IMR-90 (cell line): ENCODE results near the gene LRTM1. TPM values are rescaled to one million over a fixed set of nuclear protein-coding genes. Genes with fewer than 3 reads are reported as not detected.

Experiments
- ATAC-seq: fragments of 200-7000 bp; cut with Tn5 transposase; 2 replicates; pipeline ENCODE4 v1.9.1; 2020; ENCODE audit warnings: low read depth, mild to moderate bottlenecking, moderate library complexity
- BruUV-seq: library from RNA; stranded (reverse); fragments of 400-500 nt; replicated peaks from 2 replicates; lab custom pipeline; 2021; lab: Mats Ljungman, UMichigan
- CTCF ChIA-PET: fragments of 300-600 bp; formaldehyde crosslinking; extraction: SDS; loops from one replicate; lab custom pipeline; 2021; ENCODE audit warnings: antibody characterized with exemption; lab: Yijun Ruan, JAX
- POLR2A ChIA-PET: fragments of 300-600 bp; sonication (Branson Sonifier 250); formaldehyde crosslinking; loops from one replicate; lab custom pipeline; 2022; ENCODE audit warnings: antibody characterized with exemption; ENCODE audit not compliant: unreplicated experiment; lab: Charles Lee
- DNase-seq: peaks from one replicate; pipeline ENCODE4 v3.0.0; 2013
- H2AFZ ChIP-seq: replicated peaks from 2 replicates; pipeline ENCODE3; 2013; ENCODE audit warnings: low read length, mild to moderate bottlenecking; ENCODE audit not compliant: poor library complexity
- H2AK5ac ChIP-seq: 2 replicates; pipeline ENCODE4 v1.6.1; 2013; ENCODE audit warnings: low read depth, low read length, inconsistent platforms
- H2AK9ac ChIP-seq: replicated peaks from 2 replicates; pipeline ENCODE3; 2013; ENCODE audit warnings: mild to moderate bottlenecking, low read depth, low read length, moderate library complexity; ENCODE audit not compliant: poor library complexity
- H2BK120ac ChIP-seq: 2 replicates; pipeline ENCODE4 v1.6.1; 2013; ENCODE audit warnings: low read depth, low read length, inconsistent platforms
- H2BK15ac ChIP-seq: 3 replicates; pipeline ENCODE4 v1.6.1; 2013; ENCODE audit warnings: low read depth, low read length, inconsistent platforms
- H2BK20ac ChIP-seq: 2 replicates; pipeline ENCODE4 v1.6.1; 2013; ENCODE audit warnings: low read depth, mild to moderate bottlenecking, inconsistent platforms, low read length, moderate library complexity
- H2BK5ac ChIP-seq: 2 replicates; pipeline ENCODE4 v1.6.1; 2013; ENCODE audit warnings: mild to moderate bottlenecking, low read depth, low read length, inconsistent platforms; ENCODE audit not compliant: poor library complexity, severe bottlenecking
- H3K14ac ChIP-seq: replicated peaks from 2 replicates; pipeline ENCODE4 v1.6.1; 2013; ENCODE audit warnings: low read depth, low read length, inconsistent platforms
- H3K18ac ChIP-seq: 2 replicates; pipeline ENCODE4 v1.6.1; 2013; ENCODE audit warnings: low read depth, low read length, control low read depth
- H3K23ac ChIP-seq: 2 replicates; pipeline ENCODE4 v1.6.1; 2013; ENCODE audit warnings: low read depth, low read length, inconsistent platforms
- H3K27ac ChIP-seq: 2 replicates; pipeline ENCODE4 v1.5.1; 2013; ENCODE audit warnings: mild to moderate bottlenecking, control low read depth, low read length; ENCODE audit not compliant: insufficient read depth
- H3K27me3 ChIP-seq: 2 replicates; pipeline ENCODE4 v1.6.1; 2013; ENCODE audit warnings: low read length; ENCODE audit not compliant: control insufficient read depth, insufficient read depth
- H3K36me3 ChIP-seq: 2 replicates; pipeline ENCODE4 v1.6.1; 2013; ENCODE audit warnings: low read length, mixed read lengths; ENCODE audit not compliant: control insufficient read depth, insufficient read depth
- H3K4ac ChIP-seq: 2 replicates; pipeline ENCODE4 v1.6.1; 2013; ENCODE audit warnings: low read depth, low read length, inconsistent platforms
- H3K4me1 ChIP-seq: 2 replicates; pipeline ENCODE4 v1.6.1; 2013; ENCODE audit warnings: low read length, mixed read lengths; ENCODE audit not compliant: control insufficient read depth, insufficient read depth
- H3K4me2 ChIP-seq: 2 replicates; pipeline ENCODE4 v1.6.1; 2013; ENCODE audit warnings: low read depth, mild to moderate bottlenecking, control low read depth, low read length, moderate library complexity
- H3K4me3 ChIP-seq: 2 replicates; pipeline ENCODE4 v1.5.1; 2013; ENCODE audit warnings: low read depth, mild to moderate bottlenecking, control low read depth, low read length, moderate library complexity; ENCODE audit not compliant: insufficient read depth
- H3K56ac ChIP-seq: 2 replicates; pipeline ENCODE4 v1.6.1; 2013; ENCODE audit warnings: low read length, inconsistent platforms; ENCODE audit not compliant: insufficient read depth; ENCODE audit errors: extremely low read depth
- H3K79me1 ChIP-seq, 2 experiments: 2 replicates each; pipeline ENCODE4 v1.6.1; 2013; ENCODE audit warnings: low read length in 2 of 2, inconsistent platforms in 1 of 2, low read depth in 1 of 2
- H3K9ac ChIP-seq: 2 replicates; pipeline ENCODE4 v1.6.1; 2013; ENCODE audit warnings: low read depth, low read length, control low read depth
- H3K9me1 ChIP-seq: 2 replicates; pipeline ENCODE4 v1.6.1; 2013; ENCODE audit warnings: low read length, inconsistent platforms; ENCODE audit not compliant: insufficient read depth
- H3K9me3 ChIP-seq: 2 replicates; pipeline ENCODE4 v1.6.1; 2013; ENCODE audit warnings: low read length; ENCODE audit not compliant: control insufficient read depth, insufficient read depth
- H4K20me1 ChIP-seq: 2 replicates; pipeline ENCODE4 v1.6.1; 2013; ENCODE audit warnings: low read length, inconsistent platforms; ENCODE audit not compliant: insufficient read depth
- H4K5ac ChIP-seq: 2 replicates; pipeline ENCODE4 v1.6.1; 2013; ENCODE audit warnings: mild to moderate bottlenecking, low read depth, low read length, control low read depth
- H4K8ac ChIP-seq, 2 experiments: 2 replicates each; pipeline ENCODE4 v1.6.1; 2013; ENCODE audit warnings: low read depth in 2 of 2, low read length in 2 of 2, control low read depth in 1 of 2, inconsistent platforms in 1 of 2
- H4K91ac ChIP-seq: 2 replicates; pipeline ENCODE4 v1.6.1; 2013; ENCODE audit warnings: low read depth, low read length, inconsistent platforms; ENCODE audit not compliant: insufficient read depth
- BHLHE40 ChIP-seq: fragments of 150-350 bp; IDR thresholded peaks from 2 replicates; pipeline ENCODE4 v1.6.1; 2016; ENCODE audit warnings: mild to moderate bottlenecking, low read depth, low read length
- MAFK ChIP-seq: IDR thresholded peaks from 2 replicates; pipeline ENCODE4 v1.6.1; 2012; ENCODE audit warnings: low read depth, low read length, improper control_type of control experiment
- MXI1 ChIP-seq: IDR thresholded peaks from 2 replicates; pipeline ENCODE4 v1.6.1; 2012; ENCODE audit warnings: low read depth, mild to moderate bottlenecking, low read length, moderate library complexity, borderline replicate concordance
- NFE2L2 ChIP-seq: fragments of 150-350 bp; IDR thresholded peaks from 2 replicates; pipeline ENCODE4 v1.6.1; 2016; ENCODE audit warnings: low read depth, mild to moderate bottlenecking, low read length
- POLR2A ChIP-seq: IDR thresholded peaks from 2 replicates; pipeline ENCODE4 v1.6.1; 2012; ENCODE audit warnings: mild to moderate bottlenecking, low read depth, low read length
- RCOR1 ChIP-seq: IDR thresholded peaks from 2 replicates; pipeline ENCODE4 v1.6.1; 2012; ENCODE audit warnings: mild to moderate bottlenecking, low read length, improper control_type of control experiment; ENCODE audit not compliant: insufficient replicate concordance
- RFX5 ChIP-seq: IDR thresholded peaks from 2 replicates; pipeline ENCODE4 v1.8.0; 2012; ENCODE audit warnings: low read depth, mild to moderate bottlenecking, low read length, moderate library complexity
- SMC3 ChIP-seq: fragments of 150-350 bp; IDR thresholded peaks from 2 replicates; pipeline ENCODE4 v1.6.1; 2016; ENCODE audit warnings: low read depth, mild to moderate bottlenecking, antibody characterized with exemption, low read length, moderate library complexity
- WGBS, 2 experiments: methylation state at CpG; one replicate each; pipeline versions ENCODE4 v1.1.5 to v1.1.7; 2013; ENCODE audit warnings: missing lambda C conversion rate in 2 of 2; ENCODE audit not compliant: insufficient read length in 1 of 2; ENCODE audit errors: extremely low coverage in 2 of 2; 5-methylcytosine and 5-hydroxymethylcytosine counted together
- dilution Hi-C: fragments of 300-500 bp; cut with HindIII; formaldehyde crosslinking; loops from one replicate; pipeline ENCODE4 v1.14.3; 2018; ENCODE audit warnings: low sequenced_read_pairs; ENCODE audit not compliant: unreplicated experiment
- in situ Hi-C: fragments of 300-500 bp; cut with MboI; formaldehyde crosslinking; loops from 3 replicates; pipeline ENCODE4 v1.14.3; 2019; ENCODE audit warnings: low sequenced_read_pairs, inconsistent platforms, mixed read lengths
- intact Hi-C: fragments of 100-400 bp; cut with micrococcal nuclease; formaldehyde crosslinking; loops from 2 replicates; pipeline ENCODE4 v1.10.0; 2022
- polyA plus RNA-seq, 3 experiments: library from polyadenylated mRNA; depleted of rRNA; stranded (reverse); fragments of >200 nt; gene quantifications; 2 replicates each; pipeline ENCODE4 v1.2.3, GENCODE V29; 2012; ENCODE audit warnings: low replicate concordance in 1 of 3
- total RNA-seq: library from RNA; depleted of rRNA; stranded (reverse); fragments of >200 nt; gene quantifications from 2 replicates; pipeline ENCODE4 v1.2.3, GENCODE V29; 2012
- TF ChIP-seq, protein P1 (sequence below): fragments of 150-350 bp; IDR thresholded peaks from 2 replicates; pipeline ENCODE4 v1.6.1; 2017; ENCODE audit warnings: mild to moderate bottlenecking, antibody characterized with exemption, low read length, low read depth
- TF ChIP-seq, protein P2 (sequence below): fragments of 150-350 bp; IDR thresholded peaks from 2 replicates; pipeline ENCODE4 v1.6.1; 2016; ENCODE audit warnings: low read depth, mild to moderate bottlenecking, low read length, moderate library complexity, borderline replicate concordance
- TF ChIP-seq, protein P3 (sequence below): conservative IDR thresholded peaks from 2 replicates; pipeline ENCODE4 v1.5.1; 2012; ENCODE audit warnings: mild to moderate bottlenecking, low read depth, low read length, improper control_type of control experiment

Gene LRTM1
- total and polyA plus RNA-seq, 2 of the 4 experiments (the other 2 are of a cell fraction) = not detected

DNA sequence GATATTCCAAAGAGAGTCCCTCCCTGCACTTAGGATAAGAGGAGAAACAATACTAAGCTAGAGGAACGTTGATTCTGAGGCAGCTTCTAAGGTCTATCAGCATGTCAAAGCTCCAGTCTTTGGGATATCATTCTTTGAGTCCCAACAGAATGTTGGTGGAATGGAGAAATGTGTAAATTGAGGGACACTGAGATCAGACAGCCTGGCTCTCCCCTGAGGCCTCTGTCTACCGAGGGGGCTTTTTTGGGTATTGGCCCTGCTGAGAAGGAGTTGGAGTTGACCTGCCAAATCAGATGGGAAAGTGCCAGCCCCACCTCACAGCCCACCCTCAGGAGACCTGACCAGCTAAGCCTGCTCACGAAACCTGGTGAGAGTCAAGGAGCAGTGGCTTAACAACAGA, 27.6 kb upstream of the LRTM1 start:
- dilution Hi-C loops (no loop called here), intact Hi-C loops (loop anchor here (2.0 kb wide), 1 partner anchor 43 kb away; no protein-coding TSS in a partner anchor), in situ Hi-C loops (no loop called here)
- Histone ChIP-seq H3K9me1 (peaks cover 28% of the 10 kb centered on the region), H2AK5ac (peak overlapping the region; percentile 70), H2AK9ac (peak overlapping the region; percentile 63), H4K20me1 (no peaks in the 10 kb centered on the region), H2AFZ (no peak overlapping the region), H3K36me3 (no peaks in the 10 kb centered on the region), H2BK15ac (peak overlapping the region; percentile 97; the same call in 2 of the 3 replicates), H3K56ac (no peak overlapping the region), H4K8ac (peak overlapping the region; percentile 2 to 79; a peak in 3 of 4 replicates), H3K4ac (peak overlapping the region; percentile 84), H3K4me3 (no peak overlapping the region), H3K18ac (peak overlapping the region; percentile 32; the same call in 1 of the 2 replicates), H3K9ac (no peak overlapping the region), H3K14ac (peak overlapping the region; percentile 10; the same call in 1 of the 2 replicates), H3K27ac (no peak overlapping the region), H2BK5ac (peak overlapping the region; percentile 1), H3K9me3 (no peaks in the 10 kb centered on the region), H3K79me1 (peaks cover 5 to 25% of the 10 kb centered on the region in 2 experiments; a peak in 3 of 4 replicates), H3K4me2 (no peak overlapping the region), H2BK120ac (peak overlapping the region; percentile 98), H3K4me1 (peaks cover 19% of the 10 kb centered on the region), H2BK20ac (peak overlapping the region; percentile 96), H4K5ac (peak overlapping the region; percentile 31; the same call in 1 of the 2 replicates), H3K27me3 (no peaks in the 10 kb centered on the region), H3K23ac (peak overlapping the region; percentile 23; the same call in 1 of the 2 replicates), H4K91ac (peak overlapping the region; percentile 82)
- TF ChIP-seq BHLHE40 (no peak), RCOR1 (no peak), POLR2A (no peak), MAFK (no peak), MXI1 (no peak), NFE2L2 (no peak), RFX5 (no peak), SMC3 (no peak)
- TF ChIP-seq, protein P1, sequence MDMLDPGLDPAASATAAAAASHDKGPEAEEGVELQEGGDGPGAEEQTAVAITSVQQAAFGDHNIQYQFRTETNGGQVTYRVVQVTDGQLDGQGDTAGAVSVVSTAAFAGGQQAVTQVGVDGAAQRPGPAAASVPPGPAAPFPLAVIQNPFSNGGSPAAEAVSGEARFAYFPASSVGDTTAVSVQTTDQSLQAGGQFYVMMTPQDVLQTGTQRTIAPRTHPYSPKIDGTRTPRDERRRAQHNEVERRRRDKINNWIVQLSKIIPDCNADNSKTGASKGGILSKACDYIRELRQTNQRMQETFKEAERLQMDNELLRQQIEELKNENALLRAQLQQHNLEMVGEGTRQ = no peak
- TF ChIP-seq, protein P2, sequence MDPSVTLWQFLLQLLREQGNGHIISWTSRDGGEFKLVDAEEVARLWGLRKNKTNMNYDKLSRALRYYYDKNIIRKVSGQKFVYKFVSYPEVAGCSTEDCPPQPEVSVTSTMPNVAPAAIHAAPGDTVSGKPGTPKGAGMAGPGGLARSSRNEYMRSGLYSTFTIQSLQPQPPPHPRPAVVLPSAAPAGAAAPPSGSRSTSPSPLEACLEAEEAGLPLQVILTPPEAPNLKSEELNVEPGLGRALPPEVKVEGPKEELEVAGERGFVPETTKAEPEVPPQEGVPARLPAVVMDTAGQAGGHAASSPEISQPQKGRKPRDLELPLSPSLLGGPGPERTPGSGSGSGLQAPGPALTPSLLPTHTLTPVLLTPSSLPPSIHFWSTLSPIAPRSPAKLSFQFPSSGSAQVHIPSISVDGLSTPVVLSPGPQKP = no peak
- TF ChIP-seq, protein P3, sequence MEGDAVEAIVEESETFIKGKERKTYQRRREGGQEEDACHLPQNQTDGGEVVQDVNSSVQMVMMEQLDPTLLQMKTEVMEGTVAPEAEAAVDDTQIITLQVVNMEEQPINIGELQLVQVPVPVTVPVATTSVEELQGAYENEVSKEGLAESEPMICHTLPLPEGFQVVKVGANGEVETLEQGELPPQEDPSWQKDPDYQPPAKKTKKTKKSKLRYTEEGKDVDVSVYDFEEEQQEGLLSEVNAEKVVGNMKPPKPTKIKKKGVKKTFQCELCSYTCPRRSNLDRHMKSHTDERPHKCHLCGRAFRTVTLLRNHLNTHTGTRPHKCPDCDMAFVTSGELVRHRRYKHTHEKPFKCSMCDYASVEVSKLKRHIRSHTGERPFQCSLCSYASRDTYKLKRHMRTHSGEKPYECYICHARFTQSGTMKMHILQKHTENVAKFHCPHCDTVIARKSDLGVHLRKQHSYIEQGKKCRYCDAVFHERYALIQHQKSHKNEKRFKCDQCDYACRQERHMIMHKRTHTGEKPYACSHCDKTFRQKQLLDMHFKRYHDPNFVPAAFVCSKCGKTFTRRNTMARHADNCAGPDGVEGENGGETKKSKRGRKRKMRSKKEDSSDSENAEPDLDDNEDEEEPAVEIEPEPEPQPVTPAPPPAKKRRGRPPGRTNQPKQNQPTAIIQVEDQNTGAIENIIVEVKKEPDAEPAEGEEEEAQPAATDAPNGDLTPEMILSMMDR = no peak
- DNase-seq = no peak
- POLR2A ChIA-PET = no interaction called here
- ATAC-seq = no peak
- BruUV-seq = no TSS peak
- 83% methylated on average over 1 of the region's 3 CpGs; no CpG with 5 or more reads in 1 of the 2 experiments for WGBS, 2 experiments
- CTCF ChIA-PET = interaction anchor here (0.6 kb wide), 1 partner anchor 280 kb away, joined by 3 read pairs; no protein-coding TSS in a partner anchor
